ENCODE data around the gene SLC35A2. TPM values are rescaled to one million over a fixed set of nuclear protein-coding genes. Genes with fewer than 3 reads are reported as not detected.

Gene SLC35A2
- total RNA-seq, 5 donors from 2014 or later (not counting 1 experiment from before 2014, with no cell fraction given) = 14.2 to 35.1 (median 16.2) TPM

DNA sequence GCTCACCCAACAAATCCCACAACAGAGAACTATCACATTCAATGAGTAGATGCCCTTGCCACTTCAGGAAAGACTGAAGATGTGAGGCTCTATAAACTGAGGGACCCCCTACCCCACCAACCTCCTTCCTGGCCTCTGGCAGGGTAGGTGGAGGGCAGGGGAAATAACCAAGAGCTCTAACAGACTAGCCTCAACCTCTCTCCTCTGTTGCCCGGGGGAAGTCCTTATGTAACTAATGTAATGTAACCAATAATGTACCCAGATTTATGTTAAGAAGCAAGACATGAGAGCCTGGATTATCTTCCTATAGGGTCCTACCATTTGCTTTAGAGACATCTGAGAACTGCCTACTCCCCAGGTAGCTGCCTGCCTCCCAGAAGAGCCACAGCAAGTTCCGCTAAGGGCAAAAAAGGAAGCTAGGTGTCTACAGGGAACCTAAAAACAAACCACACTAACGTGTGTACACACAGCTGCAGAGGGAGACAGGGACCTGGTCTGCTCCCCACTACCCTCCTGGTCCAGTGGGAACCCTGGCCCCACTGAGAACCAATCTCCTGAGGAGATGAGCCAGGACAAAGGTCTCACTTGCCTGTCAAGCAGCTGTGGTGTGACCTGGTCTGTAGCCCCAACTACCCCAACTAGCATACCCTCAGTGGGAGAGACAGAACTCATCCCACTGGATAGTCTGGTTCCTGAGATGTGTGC, 28.2 kb upstream of the SLC35A2 start:
- no CpG with 5 or more reads among the region's 3 CpGs for WGBS (ENCODE audit: insufficient coverage)
- Histone ChIP-seq H3K4me1 (ENCODE audit: control insufficient read depth in 1 of 2, extremely low read depth in 1 of 2, insufficient read depth in 2 of 2, low read length in 2 of 2) (peaks cover 31 to 93% of the 10 kb centered on the region in 2 experiments), H3K27ac (ENCODE audit: low read length) (peak overlapping the region; percentile 98), H3K36me3 (ENCODE audit: control insufficient read depth in 2 of 2, extremely low read depth in 1 of 2, insufficient read depth in 1 of 2, low read length in 1 of 2) (peaks cover 0 to 12% of the 10 kb centered on the region in 2 donors), H3K9me3 (no peaks in the 10 kb centered on the region), H3K4me3 (ENCODE audit: control insufficient read depth in 1 of 2, extremely low read depth in 1 of 2, low read length in 1 of 2) (peak overlapping the region in 1 of 2 donors; percentile 14), H3K27me3 (replicated peaks in 1 of 2; ENCODE audit: control insufficient read depth in 2 of 2, extremely low read depth in 1 of 2, insufficient read depth in 2 of 2, low read length in 1 of 2) (no peaks in the 10 kb centered on the region)
- CTCF ChIA-PET = interaction anchor here (0.8 to 2.2 kb wide), 7 partner anchors 10 to 291 kb away, joined by 3 to 7 read pairs (median 4); partner anchors contain the start of gene SLC35A2 (in 1 of the 2)
- Mint-ChIP-seq H3K9me3 (no peaks in the 10 kb centered on the region), H3K36me3 (peaks cover 22% of the 10 kb centered on the region), H3K27me3 (no peaks in the 10 kb centered on the region), H3K4me1 (peaks cover 95 to 98% (median 96%) of the 10 kb centered on the region in 3 donors), H3K4me3 (peak overlapping the region; percentile 67 to 76 (median 70)), H3K27ac (peak overlapping the region; percentile 92 to 99)
- POLR2A ChIA-PET = interaction anchor here (0.6 to 3.5 kb wide), 9 partner anchors 9 to 703 kb away, joined by 3 to 23 read pairs (median 4); partner anchors contain the start of genes GRIPAP1 (in 1 of the 2), OTUD5 (in 1 of the 2), PQBP1 (in 1 of the 2) and TIMM17B (in 1 of the 2)
- DNase-seq (peak in 18 of 35 experiments; percentile 10 to 59 (median 36)), ATAC-seq (replicated peaks in 1 of 4) (peak; percentile 16 to 28 (median 20))

DNA sequence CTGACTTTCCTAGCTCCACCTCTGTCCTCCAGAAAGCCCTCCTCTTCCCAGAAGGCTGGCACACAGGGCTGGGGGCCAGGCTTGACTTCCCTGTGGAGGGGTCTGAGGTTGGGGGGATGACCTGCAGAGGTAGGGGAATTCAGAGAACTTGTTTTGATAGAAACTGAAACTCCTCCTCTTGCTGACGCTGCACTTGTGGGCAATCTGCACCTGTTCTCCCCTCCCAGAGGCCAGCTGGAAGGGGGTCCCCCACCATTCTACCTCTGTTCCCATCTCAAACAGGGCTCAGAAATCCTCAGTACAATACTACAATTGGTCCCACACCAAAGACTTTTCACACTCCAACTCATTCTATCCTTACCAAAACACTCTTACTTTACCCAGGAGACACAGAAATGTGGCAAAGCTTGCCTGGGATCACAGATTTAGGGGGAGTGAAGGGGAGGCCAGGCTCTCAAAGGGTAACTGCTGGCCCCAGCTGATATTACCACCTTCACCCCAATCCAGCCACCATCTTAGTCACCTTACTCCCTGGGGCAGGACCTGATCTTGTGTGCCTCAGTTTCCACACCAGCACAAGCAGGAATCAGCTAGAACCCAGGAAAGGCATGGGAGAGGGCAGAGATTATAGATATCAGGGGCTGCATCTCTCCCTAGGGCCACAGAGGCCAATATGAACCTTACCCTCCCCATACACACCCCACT, 27.4 kb upstream of the SLC35A2 start:
- Histone ChIP-seq H3K36me3 (ENCODE audit: control insufficient read depth in 2 of 2, extremely low read depth in 1 of 2, insufficient read depth in 1 of 2, low read length in 1 of 2) (peaks cover 0 to 20% of the 10 kb centered on the region in 2 donors), H3K27ac (ENCODE audit: low read length) (peak overlapping the region; percentile 98), H3K27me3 (replicated peaks in 1 of 2; ENCODE audit: control insufficient read depth in 2 of 2, extremely low read depth in 1 of 2, insufficient read depth in 2 of 2, low read length in 1 of 2) (no peaks in the 10 kb centered on the region), H3K4me1 (ENCODE audit: control insufficient read depth in 1 of 2, extremely low read depth in 1 of 2, insufficient read depth in 2 of 2, low read length in 2 of 2) (peaks cover 33 to 93% of the 10 kb centered on the region in 2 experiments), H3K4me3 (ENCODE audit: control insufficient read depth in 1 of 2, extremely low read depth in 1 of 2, low read length in 1 of 2) (peak overlapping the region in 1 of 2 donors; percentile 14), H3K9me3 (no peaks in the 10 kb centered on the region)
- no CpG with 5 or more reads among the region's 1 CpG for WGBS (ENCODE audit: insufficient coverage)
- DNase-seq (peak in 33 of 35 experiments; percentile 37 to 90 (median 78)), ATAC-seq (replicated peaks in 1 of 4) (peak; percentile 11 to 64 (median 27))
- Mint-ChIP-seq H3K27me3 (no peaks in the 10 kb centered on the region), H3K36me3 (peaks cover 28% of the 10 kb centered on the region), H3K4me3 (peak overlapping the region; percentile 67 to 76 (median 70)), H3K27ac (peak overlapping the region; percentile 92 to 99), H3K9me3 (no peaks in the 10 kb centered on the region), H3K4me1 (peaks cover 96 to 98% (median 97%) of the 10 kb centered on the region in 3 donors)
- ChIA-PET POLR2A (interaction anchor here (0.6 to 3.5 kb wide), 9 partner anchors 8 to 262 kb away, joined by 3 to 23 read pairs (median 4); partner anchors contain the start of genes GRIPAP1 (in 1 of the 2), OTUD5 (in 1 of the 2), PQBP1 (in 1 of the 2) and TIMM17B (in 1 of the 2)), CTCF (interaction anchor here in 1 of 2 donors (0.9 to 2.2 kb wide), 3 partner anchors 18 to 27 kb away, joined by 3 to 7 read pairs (median 5); partner anchors contain the start of gene SLC35A2)

DNA sequence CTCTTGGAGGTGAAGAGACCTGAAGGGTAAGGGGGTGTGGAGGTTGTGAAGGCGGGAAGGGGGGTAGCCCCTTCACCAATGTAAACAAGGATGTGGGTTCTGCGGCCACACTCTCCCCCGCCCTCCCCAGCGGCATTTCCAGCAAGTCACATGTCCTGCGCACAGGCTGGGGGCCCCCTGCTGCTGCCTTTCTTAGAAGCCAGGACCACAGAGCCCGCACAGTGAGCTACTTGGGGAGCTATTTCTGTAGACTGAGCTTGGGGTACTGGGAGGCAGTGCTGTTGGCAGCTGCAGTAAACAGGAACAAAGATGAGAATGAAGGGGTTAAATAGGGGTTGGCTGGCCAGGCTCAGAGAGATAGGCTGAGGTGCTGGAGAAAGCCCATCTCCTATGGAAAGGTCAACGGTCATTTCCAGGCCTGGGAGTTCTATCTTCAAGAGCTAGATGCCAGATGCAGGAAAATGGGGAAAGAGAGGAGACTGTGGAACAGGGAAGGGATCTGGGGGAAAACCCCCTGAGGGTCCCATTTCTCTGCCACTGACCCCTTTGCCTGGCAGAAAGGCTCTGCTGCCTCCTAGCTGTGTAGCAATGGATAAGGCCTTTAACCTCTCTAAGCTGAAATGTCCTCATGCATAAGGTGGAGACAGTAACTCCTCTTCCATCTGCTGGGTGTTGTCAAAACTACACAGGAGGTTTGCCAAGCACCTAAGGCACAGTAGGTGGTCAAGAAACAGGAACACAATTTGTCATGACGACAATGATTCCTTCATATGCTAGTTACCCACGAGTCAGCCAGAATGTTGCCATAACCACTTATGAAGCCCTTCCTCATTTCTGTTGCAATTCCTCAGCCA, 25.8 kb upstream of the SLC35A2 start:
- H3K4me1 ChIP-seq (ENCODE audit: control insufficient read depth in 1 of 2, extremely low read depth in 1 of 2, insufficient read depth in 2 of 2, low read length in 2 of 2) = peaks cover 31 to 84% of the 10 kb centered on the region in 2 experiments
- peak; percentile 70 to 82 (median 78) for ATAC-seq (replicated peaks in 1 of 4)
- peak overlapping the region; percentile 45 to 55 for H3K4me3 ChIP-seq (ENCODE audit: control insufficient read depth in 1 of 2, extremely low read depth in 1 of 2, low read length in 1 of 2)
- WGBS (ENCODE audit: insufficient coverage) = 0% methylated on average over 2 of the region's 9 CpGs
- H3K9me3 Mint-ChIP-seq = no peaks in the 10 kb centered on the region
- peaks cover 26% of the 10 kb centered on the region for H3K36me3 Mint-ChIP-seq
- no peaks in the 10 kb centered on the region for H3K27me3 Mint-ChIP-seq
- H3K27me3 ChIP-seq (replicated peaks in 1 of 2; ENCODE audit: control insufficient read depth in 2 of 2, extremely low read depth in 1 of 2, insufficient read depth in 2 of 2, low read length in 1 of 2) = no peaks in the 10 kb centered on the region
- ChIA-PET POLR2A (interaction anchor here (0.5 to 1.9 kb wide), 14 partner anchors 10 to 945 kb away, joined by 3 to 10 read pairs (median 4); partner anchors contain the start of genes GRIPAP1 (in 1 of the 2), PQBP1 (in 1 of the 2), SLC35A2 (in 1 of the 2) and TIMM17B (in 1 of the 2)), CTCF (interaction anchor here (0.7 to 1.9 kb wide), 17 partner anchors 9 to 398 kb away, joined by 3 to 10 read pairs (median 4); partner anchors contain the start of genes OTUD5 (in 1 of the 2), PQBP1 (in 1 of the 2), RBM3 (in 1 of the 2) and SLC35A2 (in 1 of the 2))
- H3K4me1 Mint-ChIP-seq = peaks cover 87% of the 10 kb centered on the region in 3 donors
- H3K9me3 ChIP-seq = no peaks in the 10 kb centered on the region
- peak; percentile 76 to 97 (median 93) for DNase-seq
- H3K27ac ChIP-seq (ENCODE audit: low read length) = peak overlapping the region; percentile 98
- peak overlapping the region; percentile 92 to 99 for H3K27ac Mint-ChIP-seq
- H3K4me3 Mint-ChIP-seq = peak overlapping the region; percentile 70 to 84 (median 76)
- peaks cover 0 to 15% of the 10 kb centered on the region in 2 donors for H3K36me3 ChIP-seq (ENCODE audit: control insufficient read depth in 2 of 2, extremely low read depth in 1 of 2, insufficient read depth in 1 of 2, low read length in 1 of 2)

DNA sequence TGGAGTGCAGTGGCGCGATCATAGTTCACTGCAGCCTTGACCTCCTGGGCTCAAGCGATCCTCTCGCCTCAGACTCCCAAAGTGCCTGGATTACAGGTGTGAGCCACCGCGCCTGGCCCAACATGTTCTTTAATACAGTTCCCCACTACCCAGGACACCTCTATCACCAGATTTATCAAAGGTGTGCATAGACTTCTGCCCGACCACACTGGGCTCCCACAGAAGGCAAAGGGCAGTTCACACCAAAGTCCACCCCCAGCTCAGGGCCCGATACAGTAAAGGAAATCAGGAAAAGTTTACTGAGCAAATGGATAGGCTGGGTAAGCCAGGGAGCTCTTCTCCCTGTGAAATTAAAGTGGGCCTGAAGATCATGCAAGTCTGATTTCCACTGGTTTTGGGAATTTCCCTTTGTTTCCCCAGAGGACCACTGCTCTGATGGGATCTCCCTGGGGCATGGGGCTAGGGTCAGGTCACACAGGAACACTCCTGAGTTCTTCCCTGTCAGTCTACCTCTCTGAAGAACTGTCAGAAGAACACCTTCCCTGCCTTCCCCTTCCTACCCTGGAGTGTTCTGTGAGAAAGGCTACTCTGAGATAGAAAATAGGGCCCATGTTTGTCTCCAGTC, 25.1 kb upstream of the SLC35A2 start:
- ATAC-seq (replicated peaks in 1 of 4) = no peak
- Histone ChIP-seq H3K27ac (ENCODE audit: low read length) (peak overlapping the region; percentile 98), H3K9me3 (no peaks in the 10 kb centered on the region), H3K4me3 (ENCODE audit: control insufficient read depth in 1 of 2, extremely low read depth in 1 of 2, low read length in 1 of 2) (peak overlapping the region; percentile 26 to 55), H3K27me3 (replicated peaks in 1 of 2; ENCODE audit: control insufficient read depth in 2 of 2, extremely low read depth in 1 of 2, insufficient read depth in 2 of 2, low read length in 1 of 2) (no peaks in the 10 kb centered on the region), H3K36me3 (ENCODE audit: control insufficient read depth in 2 of 2, extremely low read depth in 1 of 2, insufficient read depth in 1 of 2, low read length in 1 of 2) (peaks cover 0 to 13% of the 10 kb centered on the region in 2 donors), H3K4me1 (ENCODE audit: control insufficient read depth in 1 of 2, extremely low read depth in 1 of 2, insufficient read depth in 2 of 2, low read length in 2 of 2) (peaks cover 31 to 77% of the 10 kb centered on the region in 2 experiments)
- H3K27ac Mint-ChIP-seq = peak overlapping the region; percentile 92 to 99
- no peaks in the 10 kb centered on the region for H3K9me3 Mint-ChIP-seq
- 97% methylated on average over 5 of the region's 8 CpGs for WGBS (ENCODE audit: insufficient coverage)
- POLR2A ChIA-PET = interaction anchor here (0.5 to 1.5 kb wide), 9 partner anchors 9 to 946 kb away, joined by 3 to 13 read pairs (median 5); partner anchors contain the start of gene SLC35A2 (in 1 of the 2)
- H3K4me1 Mint-ChIP-seq = peaks cover 79 to 80% (median 79%) of the 10 kb centered on the region in 3 donors
- peaks cover 23% of the 10 kb centered on the region for H3K36me3 Mint-ChIP-seq
- CTCF ChIA-PET = interaction anchor here (1.0 to 1.9 kb wide), 11 partner anchors 10 to 397 kb away, joined by 3 to 10 read pairs (median 5); partner anchors contain the start of genes OTUD5 (in 1 of the 2), PQBP1 (in 1 of the 2), SLC35A2 (in 1 of the 2) and TBC1D25 (in 1 of the 2)
- no peaks in the 10 kb centered on the region for H3K27me3 Mint-ChIP-seq
- H3K4me3 Mint-ChIP-seq = peak overlapping the region; percentile 70 to 84 (median 76)
- DNase-seq = no peak

DNA sequence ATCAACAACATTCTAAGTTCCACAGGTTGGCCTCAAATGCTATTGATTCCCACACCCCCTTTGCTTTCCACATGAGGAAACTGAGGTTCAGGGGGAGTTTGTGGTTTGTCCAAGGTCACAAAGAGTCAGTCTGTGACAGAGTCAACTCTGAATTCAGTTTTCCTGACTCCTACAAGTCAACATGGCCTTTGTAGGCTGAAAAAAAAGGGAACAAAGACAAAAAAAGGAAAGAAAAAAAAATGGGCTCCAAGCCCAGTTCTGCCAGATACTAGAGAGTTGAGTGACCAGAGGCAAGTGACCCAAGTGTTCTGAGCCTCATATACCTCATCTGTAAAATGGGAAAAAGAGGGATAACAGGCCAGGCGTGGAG, 23.8 kb upstream of the SLC35A2 start:
- H3K27ac ChIP-seq (ENCODE audit: low read length) = peak overlapping the region; percentile 71
- peaks cover 28 to 64% of the 10 kb centered on the region in 2 experiments for H3K4me1 ChIP-seq (ENCODE audit: control insufficient read depth in 1 of 2, extremely low read depth in 1 of 2, insufficient read depth in 2 of 2, low read length in 2 of 2)
- Mint-ChIP-seq H3K27ac (peak overlapping the region; percentile 92 to 99), H3K9me3 (no peaks in the 10 kb centered on the region), H3K27me3 (no peaks in the 10 kb centered on the region), H3K4me3 (peak overlapping the region in 1 of 3 donors; percentile 61), H3K36me3 (peaks cover 26% of the 10 kb centered on the region), H3K4me1 (peaks cover 69 to 72% (median 69%) of the 10 kb centered on the region in 3 donors)
- no peaks in the 10 kb centered on the region for H3K9me3 ChIP-seq
- no peak overlapping the region for H3K4me3 ChIP-seq (ENCODE audit: control insufficient read depth in 1 of 2, extremely low read depth in 1 of 2, low read length in 1 of 2)
- H3K27me3 ChIP-seq (replicated peaks in 1 of 2; ENCODE audit: control insufficient read depth in 2 of 2, extremely low read depth in 1 of 2, insufficient read depth in 2 of 2, low read length in 1 of 2) = no peaks in the 10 kb centered on the region
- ChIA-PET CTCF (no interaction called here), POLR2A (no interaction called here)
- H3K36me3 ChIP-seq (ENCODE audit: control insufficient read depth in 2 of 2, extremely low read depth in 1 of 2, insufficient read depth in 1 of 2, low read length in 1 of 2) = peaks cover 0 to 13% of the 10 kb centered on the region in 2 donors
- DNase-seq (no peak), ATAC-seq (replicated peaks in 1 of 4) (no peak)
- WGBS (ENCODE audit: insufficient coverage) = no CpG with 5 or more reads among the region's 1 CpG

Data from T-cell (primary cell).